GM12873 (cell line): Measurements from ENCODE around the gene ORC5.

ENCODE experiments used
- TF ChIP-seq, protein P1 (sequence below): IDR thresholded peaks from 2 replicates; pipeline ENCODE4 v1.5.1; 2012; ENCODE audit warnings: low read depth, mild to moderate bottlenecking, moderate library complexity, low read length, control low read depth; ENCODE audit not compliant: insufficient read depth; ENCODE audit errors: missing control alignments

The ORC5 gene

DNA sequence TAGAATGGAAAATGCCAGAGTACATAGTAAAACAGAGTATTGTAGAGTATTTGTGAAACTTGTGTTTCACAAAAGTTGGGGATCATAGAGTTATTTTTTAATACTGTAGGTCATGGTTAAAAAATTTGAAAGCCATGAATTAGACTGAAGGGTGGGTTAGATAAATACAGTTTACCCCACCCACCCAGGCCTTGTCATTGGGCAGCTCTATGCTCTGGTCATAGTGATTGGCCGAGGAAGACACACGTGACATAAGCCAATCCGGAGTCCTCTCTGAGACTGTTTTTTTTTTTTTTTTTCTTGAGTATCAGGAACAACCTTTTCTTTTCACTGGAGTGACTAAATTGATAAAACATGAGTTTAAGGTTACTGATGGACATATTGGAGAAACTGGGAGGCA lies 33.3 kb upstream of the ORC5 start:
- TF ChIP-seq, protein P1, sequence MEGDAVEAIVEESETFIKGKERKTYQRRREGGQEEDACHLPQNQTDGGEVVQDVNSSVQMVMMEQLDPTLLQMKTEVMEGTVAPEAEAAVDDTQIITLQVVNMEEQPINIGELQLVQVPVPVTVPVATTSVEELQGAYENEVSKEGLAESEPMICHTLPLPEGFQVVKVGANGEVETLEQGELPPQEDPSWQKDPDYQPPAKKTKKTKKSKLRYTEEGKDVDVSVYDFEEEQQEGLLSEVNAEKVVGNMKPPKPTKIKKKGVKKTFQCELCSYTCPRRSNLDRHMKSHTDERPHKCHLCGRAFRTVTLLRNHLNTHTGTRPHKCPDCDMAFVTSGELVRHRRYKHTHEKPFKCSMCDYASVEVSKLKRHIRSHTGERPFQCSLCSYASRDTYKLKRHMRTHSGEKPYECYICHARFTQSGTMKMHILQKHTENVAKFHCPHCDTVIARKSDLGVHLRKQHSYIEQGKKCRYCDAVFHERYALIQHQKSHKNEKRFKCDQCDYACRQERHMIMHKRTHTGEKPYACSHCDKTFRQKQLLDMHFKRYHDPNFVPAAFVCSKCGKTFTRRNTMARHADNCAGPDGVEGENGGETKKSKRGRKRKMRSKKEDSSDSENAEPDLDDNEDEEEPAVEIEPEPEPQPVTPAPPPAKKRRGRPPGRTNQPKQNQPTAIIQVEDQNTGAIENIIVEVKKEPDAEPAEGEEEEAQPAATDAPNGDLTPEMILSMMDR: no peak

DNA sequence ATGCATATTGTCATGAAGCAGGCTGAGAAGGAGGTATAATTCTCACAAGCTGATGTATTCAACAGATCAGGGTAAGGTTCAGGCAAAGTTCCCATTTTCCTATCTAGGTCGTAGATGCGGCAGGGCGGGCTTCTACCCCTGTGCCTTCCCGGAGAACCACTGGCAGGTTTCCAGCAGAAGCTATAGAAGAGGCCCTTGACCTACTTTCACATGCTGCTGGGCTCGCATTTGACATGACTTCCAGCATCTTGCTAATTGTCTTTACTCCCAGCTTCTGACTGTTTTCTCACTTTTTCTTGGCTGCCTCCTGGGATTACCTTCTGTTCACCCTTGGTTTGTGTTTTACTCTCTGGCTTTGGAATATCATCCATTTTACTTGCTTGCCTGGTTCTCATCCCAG lies 32.6 kb upstream of the ORC5 start:
- TF ChIP-seq, protein P1: no peak

- TF ChIP-seq, protein P1: peak; percentile 94
These were observed 23.5 kb upstream of the ORC5 start for GRCh38 chr7:104231054-104232046.

DNA sequence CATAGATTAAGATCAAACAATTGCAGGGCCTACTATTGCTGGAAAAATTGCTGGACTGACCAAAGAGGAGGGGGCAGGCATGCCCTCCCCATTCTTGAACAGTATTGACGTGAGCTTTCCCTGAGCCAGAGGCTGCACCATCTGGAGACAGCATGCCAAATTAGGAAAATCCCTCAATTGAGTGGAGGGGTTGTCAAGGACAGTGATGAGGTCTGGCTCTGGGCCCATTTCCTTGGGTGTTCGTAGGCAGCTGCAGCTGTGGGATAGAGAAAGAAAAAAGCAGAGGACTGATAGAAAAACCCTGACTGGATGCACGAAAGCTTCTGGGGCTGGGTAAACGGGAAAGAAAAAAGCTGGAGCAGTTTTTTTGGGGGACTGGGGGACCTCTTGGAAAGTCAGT lies 22.8 kb upstream of the ORC5 start:
- TF ChIP-seq, protein P1: no peak

- TF ChIP-seq, protein P1: no peak
These were observed 20.6 kb upstream of the ORC5 start for GRCh38 chr7:104228442-104228841.

DNA sequence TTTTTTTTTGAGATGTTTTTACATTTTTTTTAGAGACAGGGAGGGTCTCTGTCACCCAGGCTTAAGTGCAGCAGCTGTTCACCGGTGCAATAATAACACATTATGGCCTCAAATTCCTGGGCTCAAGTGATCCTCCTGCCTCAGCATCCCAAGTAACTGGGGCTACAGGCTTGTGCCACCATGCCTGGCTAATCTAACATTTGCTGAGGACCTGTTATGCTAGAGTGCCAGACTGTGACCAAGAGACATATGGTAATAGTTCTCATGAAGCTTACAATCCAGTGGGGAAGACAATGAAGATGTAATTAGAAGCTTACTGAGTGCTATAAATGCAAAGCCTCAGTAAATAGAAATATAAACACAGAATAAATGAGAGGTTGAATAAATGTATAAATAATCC lies 17.6 kb upstream of the ORC5 start:
- TF ChIP-seq, protein P1: no peak

DNA sequence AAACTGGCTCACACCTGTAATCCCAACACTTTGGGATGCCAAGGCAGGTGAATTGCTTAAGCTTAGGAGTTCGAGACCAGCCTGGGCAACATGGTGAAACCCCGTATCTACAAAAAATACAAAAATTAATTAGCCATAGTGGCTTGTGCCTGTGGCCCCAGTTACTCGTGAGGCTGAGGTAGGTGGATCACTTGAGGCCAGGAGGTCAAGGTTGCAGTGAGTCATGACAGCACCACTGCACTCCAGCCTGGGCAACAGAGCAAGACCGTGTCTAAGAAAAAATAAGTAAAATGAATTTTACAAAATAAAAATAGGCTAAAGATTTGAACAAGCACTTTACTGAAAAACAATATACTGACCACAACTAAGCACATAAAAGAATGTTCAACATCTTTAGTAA lies 9.8 kb upstream of the ORC5 start:
- TF ChIP-seq, protein P1: no peak
